H9 (cell line): ENCODE data around the gene MYT1. TPM values are rescaled to one million over a fixed set of nuclear protein-coding genes. Genes with fewer than 3 reads are reported as not detected.

Experiments used
- DNase-seq: peaks from one replicate; pipeline ENCODE4 v3.0.0-alpha.2; 2017
- H2AFZ ChIP-seq: one replicate; pipeline ENCODE4 v1.6.1; 2013; ENCODE audit warnings: mild to moderate bottlenecking, low read length, control low read depth, moderate library complexity
- H2AK5ac ChIP-seq: 2 replicates; pipeline ENCODE4 v1.6.1; 2013; ENCODE audit warnings: low read length, control low read depth, mixed read lengths; ENCODE audit not compliant: insufficient read length
- H2BK120ac ChIP-seq: one replicate; pipeline ENCODE4 v1.6.1; 2013; ENCODE audit warnings: low read depth, mild to moderate bottlenecking, low read length, control low read depth, inconsistent platforms; ENCODE audit not compliant: poor library complexity, severe bottlenecking
- H2BK12ac ChIP-seq: 2 replicates; pipeline ENCODE4 v1.6.1; 2013; ENCODE audit warnings: low read length, control low read depth, mixed read lengths, low read depth; ENCODE audit not compliant: insufficient read length
- H2BK15ac ChIP-seq: 2 replicates; pipeline ENCODE4 v1.6.1; 2013; ENCODE audit warnings: low read depth, low read length, control low read depth
- H2BK20ac ChIP-seq: one replicate; pipeline ENCODE4 v1.6.1; 2013; ENCODE audit warnings: low read depth, mild to moderate bottlenecking, low read length, control low read depth, inconsistent platforms; ENCODE audit not compliant: poor library complexity, severe bottlenecking
- H2BK5ac ChIP-seq: 2 replicates; pipeline ENCODE4 v1.6.1; 2013; ENCODE audit warnings: low read length, control low read depth, mixed read lengths; ENCODE audit not compliant: insufficient read length
- H3K14ac ChIP-seq: 2 replicates; pipeline ENCODE4 v1.6.1; 2013; ENCODE audit warnings: low read length, control low read depth; ENCODE audit not compliant: insufficient read depth
- H3K18ac ChIP-seq: 2 replicates; pipeline ENCODE4 v1.6.1; 2013; ENCODE audit warnings: low read depth, mild to moderate bottlenecking, mixed read lengths, low read length, control low read depth; ENCODE audit not compliant: insufficient read length
- H3K23ac ChIP-seq: 2 replicates; pipeline ENCODE4 v1.6.1; 2013; ENCODE audit warnings: low read length, control low read depth, mixed read lengths, low read depth; ENCODE audit not compliant: insufficient read length
- H3K23me2 ChIP-seq: 2 replicates; pipeline ENCODE4 v1.6.1; 2013; ENCODE audit warnings: low read depth, mild to moderate bottlenecking, mixed read lengths, low read length, control low read depth; ENCODE audit not compliant: insufficient read length, poor library complexity, severe bottlenecking
- H3K27ac ChIP-seq: 2 replicates; pipeline ENCODE4 v1.5.1; 2013; ENCODE audit warnings: low read length, control low read depth, mixed read lengths, low read depth; ENCODE audit not compliant: insufficient read length
- H3K27me3 ChIP-seq: 2 replicates; pipeline ENCODE4 v1.6.1; 2013; ENCODE audit warnings: low read length, control low read depth, inconsistent platforms; ENCODE audit not compliant: insufficient read depth
- H3K4ac ChIP-seq: 2 replicates; pipeline ENCODE4 v1.6.1; 2013; ENCODE audit warnings: low read depth, mild to moderate bottlenecking, control low read depth, inconsistent platforms, low read length, moderate library complexity
- H3K4me1 ChIP-seq: 2 replicates; pipeline ENCODE4 v1.6.1; 2013; ENCODE audit warnings: low read length, control low read depth, inconsistent platforms; ENCODE audit not compliant: insufficient read depth
- H3K4me2 ChIP-seq: 2 replicates; pipeline ENCODE4 v1.6.1; 2013; ENCODE audit warnings: low read length, control low read depth, mixed read lengths; ENCODE audit not compliant: insufficient read length, insufficient read depth
- H3K56ac ChIP-seq: 2 replicates; pipeline ENCODE4 v1.6.1; 2013; ENCODE audit warnings: low read depth, mild to moderate bottlenecking, mixed read lengths, low read length, control low read depth; ENCODE audit not compliant: insufficient read length
- H3K79me1 ChIP-seq: 2 replicates; pipeline ENCODE4 v1.6.1; 2013; ENCODE audit warnings: low read depth, mild to moderate bottlenecking, moderate library complexity, low read length, control low read depth, inconsistent platforms; ENCODE audit not compliant: insufficient read depth, poor library complexity, severe bottlenecking
- H3K79me2 ChIP-seq: 2 replicates; pipeline ENCODE4 v1.6.1; 2013; ENCODE audit warnings: low read length, control low read depth, inconsistent platforms; ENCODE audit not compliant: insufficient read depth
- H3K9ac ChIP-seq: 2 replicates; pipeline ENCODE4 v1.6.1; 2013; ENCODE audit warnings: low read length, control low read depth, mixed read lengths; ENCODE audit not compliant: insufficient read length; ENCODE audit errors: extremely low read depth
- H3K9me3 ChIP-seq: one replicate; pipeline ENCODE4 v1.6.1; 2013; ENCODE audit warnings: low read depth, low read length, inconsistent platforms; ENCODE audit not compliant: control insufficient read depth
- H3T11ph ChIP-seq: one replicate; pipeline ENCODE4 v1.6.1; 2013; ENCODE audit warnings: mild to moderate bottlenecking, low read length, control low read depth, inconsistent platforms
- H4K20me1 ChIP-seq: one replicate; pipeline ENCODE4 v1.6.1; 2013; ENCODE audit not compliant: control insufficient read depth, insufficient read length, insufficient read depth
- H4K5ac ChIP-seq: 2 replicates; pipeline ENCODE4 v1.6.1; 2013; ENCODE audit warnings: low read depth, mild to moderate bottlenecking, mixed read lengths, low read length, control low read depth; ENCODE audit not compliant: insufficient read length
- H4K8ac ChIP-seq: replicated peaks from 2 replicates; pipeline ENCODE4 v1.6.1; 2013; ENCODE audit warnings: low read length, control low read depth, mixed read lengths, low read depth; ENCODE audit not compliant: insufficient read length
- H4K91ac ChIP-seq: 2 replicates; pipeline ENCODE4 v1.6.1; 2013; ENCODE audit warnings: low read depth, mild to moderate bottlenecking, moderate library complexity, mixed read lengths, low read length, control low read depth; ENCODE audit not compliant: insufficient read length
- H3K27ac Mint-ChIP-seq, 3 experiments: 2 replicates in 2 of 3; 3 replicates in 1 of 3; pipeline ENCODE4 v1.8.0; 2020 to 2021; ENCODE audit warnings: mixed read lengths in 3 of 3, mild to moderate bottlenecking in 1 of 3, moderate library complexity in 1 of 3
- H3K27me3 Mint-ChIP-seq: 2 replicates; pipeline ENCODE4 v1.8.0; 2021; ENCODE audit warnings: low read depth, mild to moderate bottlenecking, moderate library complexity, mixed read lengths
- H3K36me3 Mint-ChIP-seq, 3 experiments: 2 replicates in 2 of 3; 3 replicates in 1 of 3; pipeline ENCODE4 v1.8.0; 2020 to 2021; ENCODE audit warnings: low read depth in 3 of 3, mixed read lengths in 3 of 3; ENCODE audit not compliant: insufficient read depth in 1 of 3
- H3K4me1 Mint-ChIP-seq, 2 experiments: 2 replicates each; pipeline ENCODE4 v1.8.0; 2020; ENCODE audit warnings: mixed read lengths in 2 of 2
- H3K4me3 Mint-ChIP-seq, 2 experiments: 2 replicates in 1 of 2; 3 replicates in 1 of 2; pipeline ENCODE4 v1.8.0; 2020 to 2021; ENCODE audit warnings: mild to moderate bottlenecking in 2 of 2, mixed read lengths in 2 of 2, moderate library complexity in 1 of 2
- H3K9me3 Mint-ChIP-seq, 2 experiments: 2 replicates in 1 of 2; 3 replicates in 1 of 2; pipeline ENCODE4 v1.8.0; 2020; ENCODE audit warnings: mild to moderate bottlenecking in 2 of 2, mixed read lengths in 2 of 2, moderate library complexity in 1 of 2
- CTCF ChIP-seq: fragments of 200-600 bp; sonication (generic); conservative IDR thresholded peaks from 3 replicates; pipeline ENCODE4 v1.8.0; 2021; ENCODE audit warnings: antibody characterized with exemption, mild to moderate bottlenecking
- WGBS: extraction: QIAGEN DNeasy Blood & Tissue Kit; methylation state at CpG from one replicate; pipeline ENCODE4 v1.1.7; 2013; ENCODE audit warnings: missing lambda C conversion rate, low lambda C conversion rate, mixed read lengths; ENCODE audit not compliant: insufficient read length; ENCODE audit errors: extremely low coverage; 5-methylcytosine and 5-hydroxymethylcytosine counted together
- total RNA-seq: library from RNA; stranded (reverse); gene quantifications from 2 replicates; pipeline ENCODE4 v1.2.1, GENCODE V29; 2021

MYT1 gene
- total RNA-seq, 1 experiment from 2014 or later, result 0.79 TPM

- Histone ChIP-seq H3K79me2 (no peaks in the 10 kb centered on the region), H2BK20ac (no peak overlapping the region), H4K91ac (no peak overlapping the region), H3K23ac (no peak overlapping the region), H3K23me2 (no peaks in the 10 kb centered on the region), H2AFZ (no peak overlapping the region), H2BK12ac (no peak overlapping the region), H3K4ac (no peak overlapping the region), H4K8ac (no peak overlapping the region), H2BK5ac (no peak overlapping the region), H4K5ac (no peak overlapping the region), H3K4me1 (no peaks in the 10 kb centered on the region), H3K9me3 (no peaks in the 10 kb centered on the region), H3K18ac (no peak overlapping the region), H3K4me2 (no peak overlapping the region), H4K20me1 (no peaks in the 10 kb centered on the region), H3K56ac (no peak overlapping the region), H3K79me1 (no peaks in the 10 kb centered on the region), H3K14ac (no peak overlapping the region), H3K27me3 (no peaks in the 10 kb centered on the region), H3T11ph (no peak overlapping the region), H2BK15ac (no peak overlapping the region), H2BK120ac (no peak overlapping the region), H3K27ac (no peak overlapping the region), H2AK5ac (no peak overlapping the region), H3K9ac (no peak overlapping the region)
- DNase-seq, result no peak
- peaks cover 6 to 35% (median 14%) of the 10 kb centered on the region in 3 experiments; a peak in 5 of 7 replicates for H3K36me3 Mint-ChIP-seq
- peaks cover 0 to 5% of the 10 kb centered on the region in 2 experiments; a peak in 2 of 4 replicates for H3K4me1 Mint-ChIP-seq
- no peak overlapping the region for H3K4me3 Mint-ChIP-seq
- no CpG with 5 or more reads among the region's 17 CpGs for WGBS
- TF ChIP-seq CTCF, result no peak
- H3K27me3 Mint-ChIP-seq, result peaks cover 13% of the 10 kb centered on the region
- H3K9me3 Mint-ChIP-seq, result peaks cover 34 to 40% of the 10 kb centered on the region in 2 experiments
- no peak overlapping the region for H3K27ac Mint-ChIP-seq
These were observed 73.1 kb downstream of the MYT1 start for GRCh38 chr20:64237316-64237715.
